HG02840 (cell line): ENCODE data around the gene SLC7A14.

Experiments used
- ATAC-seq: cut with Tn5 transposase; IDR thresholded peaks from one replicate; pipeline ENCODE4 v1.9.1; 2021; ENCODE audit warnings: mild to moderate bottlenecking, moderate library complexity, moderate number of reproducible peaks; ENCODE audit not compliant: unreplicated experiment, low FRiP score

SLC7A14 gene

DNA sequence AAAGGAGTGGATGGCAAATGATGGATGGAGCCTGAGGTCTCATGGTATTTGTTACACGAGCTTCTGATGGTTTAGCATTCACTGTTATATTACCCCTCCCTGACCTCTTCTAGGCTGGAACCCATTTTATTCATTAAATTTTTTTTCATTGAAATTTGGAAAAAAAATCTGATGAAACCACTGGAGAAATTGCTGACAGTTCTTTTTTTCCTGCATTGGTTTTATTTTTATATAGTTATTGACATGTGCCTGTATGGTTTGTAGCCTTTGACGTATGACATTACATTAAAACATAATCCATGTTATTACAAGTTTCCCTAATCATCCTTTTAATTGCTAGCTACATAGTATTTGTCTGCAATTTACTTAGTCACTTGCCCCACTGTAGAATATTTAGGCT, 85.4 kb downstream of the SLC7A14 start:
- no peak for ATAC-seq

DNA sequence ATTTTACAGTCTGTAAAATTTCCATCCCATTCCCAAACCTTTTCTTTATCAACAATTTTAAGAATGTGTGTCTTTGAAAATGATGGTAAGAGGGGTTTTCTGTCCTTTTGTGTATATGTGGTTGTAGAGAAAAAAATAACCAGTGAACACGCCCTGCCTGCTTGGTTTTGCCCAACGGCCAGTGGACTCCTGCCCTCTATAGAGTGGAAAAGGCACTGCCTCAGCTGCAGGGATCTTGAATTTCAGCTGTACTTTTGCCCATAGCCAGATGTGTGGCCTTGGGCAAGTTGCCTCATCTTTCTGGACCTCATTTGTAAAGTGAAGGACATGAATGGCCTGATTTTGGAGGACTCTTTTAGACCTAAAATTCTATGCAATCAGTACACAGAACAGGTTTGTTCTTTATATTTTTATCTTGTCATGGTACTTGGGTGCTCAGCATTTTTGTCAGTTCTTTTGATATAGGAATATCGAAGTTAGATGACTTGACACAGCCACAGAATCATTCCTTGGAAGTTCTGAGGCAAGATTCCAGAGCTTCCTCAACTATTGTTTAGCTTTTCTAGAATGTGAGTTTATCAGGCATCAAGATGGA, 86.2 kb downstream of the SLC7A14 start:
- no peak for ATAC-seq

DNA sequence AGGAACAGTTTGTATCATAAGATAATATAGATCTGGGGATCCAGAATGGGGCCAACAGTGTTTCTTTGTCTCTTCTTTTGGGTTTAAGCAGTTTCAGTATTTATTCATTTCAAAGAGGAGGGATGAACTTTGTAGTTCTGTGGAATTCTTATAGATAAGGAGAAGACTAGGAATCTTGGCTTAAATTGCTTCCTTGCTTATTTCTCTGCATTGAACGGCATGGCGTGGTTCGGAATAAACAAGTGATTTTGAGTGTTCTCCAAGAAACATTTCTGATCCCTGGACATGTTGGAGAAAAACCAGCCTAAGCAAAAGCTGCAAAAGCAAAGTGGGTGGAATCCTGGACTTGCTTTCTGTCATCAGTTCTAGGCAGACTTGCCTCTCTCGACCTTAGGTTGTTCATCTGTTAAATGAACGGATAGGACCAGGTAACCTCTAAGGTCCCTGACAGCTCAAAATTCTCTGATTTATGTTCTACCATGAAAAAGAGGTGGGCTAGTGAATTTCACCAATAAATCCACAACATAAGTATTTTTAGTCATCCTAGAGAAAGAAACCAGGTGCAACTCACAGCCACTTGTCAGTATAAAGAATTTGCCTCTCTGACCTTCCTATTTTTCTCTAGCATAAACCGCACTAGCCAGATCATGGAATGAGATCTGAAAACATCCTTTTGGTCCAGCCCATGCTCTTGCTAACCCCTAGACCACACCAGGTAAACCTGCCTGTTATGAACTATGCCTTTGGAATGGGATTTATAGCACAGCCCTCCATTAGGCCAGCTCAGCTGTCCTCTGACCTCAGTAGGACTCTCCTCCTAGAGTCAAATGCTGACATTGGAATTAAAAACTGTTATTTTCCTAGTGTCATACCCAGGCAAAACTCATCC, 88.4 kb downstream of the SLC7A14 start:
- no peak for ATAC-seq

DNA sequence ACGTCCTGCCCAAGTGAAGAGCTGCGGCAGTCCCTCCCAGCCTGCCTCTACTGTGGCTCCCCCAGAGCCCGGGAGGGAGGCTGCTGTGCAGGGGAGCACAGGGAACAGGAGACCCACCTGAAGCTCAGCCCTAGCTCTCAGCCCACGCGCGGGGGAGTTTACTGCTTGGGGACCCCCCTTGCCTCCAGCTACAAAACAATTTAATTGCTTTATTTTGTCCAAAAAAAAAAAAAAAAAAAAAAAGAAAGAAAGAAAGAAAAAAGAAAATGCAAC, 89.1 kb downstream of the SLC7A14 start:
- ATAC-seq: no peak

DNA sequence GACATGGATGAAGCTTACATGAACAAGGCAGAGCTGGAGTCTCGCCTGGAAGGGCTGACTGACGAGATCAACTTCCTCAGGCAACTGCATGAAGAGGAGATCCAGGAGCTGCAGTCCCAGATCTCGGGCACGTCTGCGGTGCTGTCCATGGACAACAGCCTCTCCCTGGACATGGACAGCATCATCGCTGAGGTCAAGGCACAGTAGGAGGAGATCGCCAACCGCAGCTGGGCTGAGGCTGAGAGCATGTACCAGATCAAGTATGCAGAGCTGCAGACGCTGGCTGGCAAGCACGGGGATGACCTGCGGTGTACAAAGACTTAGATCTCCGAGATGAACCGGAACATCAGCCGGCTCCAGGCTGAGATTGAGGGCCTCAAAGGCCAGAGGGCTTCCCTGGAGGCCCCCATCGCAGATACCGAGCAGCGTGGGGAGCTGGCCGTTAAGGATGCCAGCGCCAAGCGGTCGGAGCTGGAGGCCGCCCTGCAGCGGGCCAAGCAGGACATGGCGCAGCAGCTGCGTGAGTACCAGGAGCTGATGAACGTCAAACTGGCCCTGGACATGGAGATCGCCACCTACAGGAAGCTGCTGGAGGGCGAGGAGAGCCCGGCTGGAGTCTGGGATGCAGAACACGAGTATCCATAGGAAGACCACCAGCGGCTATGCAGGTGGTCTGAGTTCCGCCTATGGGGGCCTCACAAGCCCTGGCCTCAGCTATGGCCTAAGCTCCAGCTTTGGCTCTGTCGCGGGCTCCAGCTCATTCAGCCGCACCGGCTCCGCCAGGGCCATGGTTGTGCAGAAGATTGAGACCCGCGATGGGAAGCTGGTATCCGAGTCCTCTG, 89.6 kb downstream of the SLC7A14 start:
- no peak for ATAC-seq

DNA sequence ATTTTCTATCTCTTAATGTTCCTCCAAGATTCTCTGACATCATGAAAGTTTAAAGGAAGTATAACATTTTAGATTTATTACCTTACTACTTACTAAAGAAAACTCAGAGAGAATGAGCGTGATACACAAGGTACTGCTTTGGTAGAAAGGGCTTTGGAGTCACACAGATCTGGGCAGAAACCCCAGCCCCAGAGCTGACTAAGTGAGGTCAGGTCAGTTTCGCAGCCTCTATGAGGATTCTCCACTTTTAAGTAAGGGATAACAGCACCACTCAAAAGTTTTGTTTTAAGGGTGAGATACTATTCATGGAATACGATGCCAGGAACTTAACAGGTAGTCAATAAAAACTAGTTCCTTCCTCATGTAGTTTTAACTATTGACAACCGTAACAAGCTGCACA, 91.1 kb downstream of the SLC7A14 start:
- ATAC-seq: no peak

DNA sequence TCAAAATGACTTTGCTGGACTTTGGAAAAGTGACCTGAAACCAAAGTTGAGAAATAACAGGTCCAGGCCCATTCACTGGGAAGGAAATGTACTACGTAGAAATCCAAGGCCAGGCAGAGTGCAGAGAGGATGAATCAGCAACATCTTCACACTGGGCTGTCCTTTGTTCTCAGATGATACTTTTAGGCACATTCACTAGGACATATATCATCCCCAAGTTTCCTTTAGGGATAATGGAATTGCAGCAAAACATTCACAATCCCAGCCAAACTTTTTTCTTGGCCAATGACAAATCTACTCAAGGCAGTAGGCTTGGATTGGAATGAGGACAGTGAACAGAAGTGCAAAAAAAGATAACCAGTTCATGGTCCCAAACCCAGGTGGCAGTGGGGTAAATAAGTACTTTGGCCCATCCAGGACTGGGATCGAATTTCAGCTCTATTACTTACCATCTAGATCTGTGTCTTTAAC, 92.1 kb downstream of the SLC7A14 start:
- no peak for ATAC-seq

DNA sequence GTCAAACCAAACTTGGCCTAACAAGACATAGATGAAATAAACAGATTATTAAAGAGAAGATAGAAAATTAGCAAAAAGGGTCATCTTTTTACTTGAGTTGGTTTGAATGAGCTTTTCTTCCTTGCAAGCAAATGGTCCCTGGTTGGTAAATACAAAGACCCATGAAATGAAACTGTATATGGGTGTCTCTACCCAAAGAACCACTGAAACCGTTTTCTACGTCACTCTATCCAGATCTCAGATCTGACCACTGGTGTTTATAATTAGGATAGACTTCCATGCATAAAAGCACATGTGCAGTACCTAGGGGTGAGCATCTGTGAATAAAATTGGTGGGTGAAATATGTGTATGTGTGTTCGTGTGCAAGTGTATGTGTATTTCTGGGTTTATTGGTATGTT, 94.0 kb downstream of the SLC7A14 start:
- no peak for ATAC-seq

DNA sequence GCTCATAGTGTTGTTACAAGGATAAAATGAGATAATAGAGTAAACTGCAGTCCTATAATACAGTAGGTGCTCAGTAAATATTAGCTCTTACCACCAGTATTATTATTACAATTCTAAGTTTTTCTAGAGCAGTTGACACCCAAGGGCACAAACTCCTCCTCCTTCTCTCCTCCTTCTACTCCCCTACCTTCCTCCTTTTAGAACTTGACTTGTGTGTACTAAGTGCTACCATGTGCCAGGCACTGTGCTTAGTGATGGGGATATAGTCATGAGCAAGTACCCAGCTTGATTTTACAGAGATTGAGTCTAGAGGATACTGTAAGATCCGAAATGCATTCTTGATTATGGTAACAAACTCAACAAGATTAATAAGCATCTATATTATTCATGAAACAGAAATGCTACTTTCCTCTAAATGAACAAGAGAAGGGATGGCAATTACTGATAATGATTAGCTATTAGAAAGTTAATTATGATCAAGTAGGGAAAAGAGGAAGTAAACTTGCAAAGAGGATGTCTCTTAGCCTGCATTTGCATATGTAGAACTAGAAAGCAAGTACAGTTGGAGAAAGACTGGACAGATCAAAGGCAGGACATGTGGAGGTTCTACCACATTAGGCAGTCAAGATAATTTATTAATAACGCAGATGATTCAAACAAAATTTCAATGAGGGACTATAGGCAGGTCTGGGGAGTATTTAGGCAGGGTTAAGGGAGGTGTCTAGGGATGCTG, 94.9 kb downstream of the SLC7A14 start:
- ATAC-seq: no peak

DNA sequence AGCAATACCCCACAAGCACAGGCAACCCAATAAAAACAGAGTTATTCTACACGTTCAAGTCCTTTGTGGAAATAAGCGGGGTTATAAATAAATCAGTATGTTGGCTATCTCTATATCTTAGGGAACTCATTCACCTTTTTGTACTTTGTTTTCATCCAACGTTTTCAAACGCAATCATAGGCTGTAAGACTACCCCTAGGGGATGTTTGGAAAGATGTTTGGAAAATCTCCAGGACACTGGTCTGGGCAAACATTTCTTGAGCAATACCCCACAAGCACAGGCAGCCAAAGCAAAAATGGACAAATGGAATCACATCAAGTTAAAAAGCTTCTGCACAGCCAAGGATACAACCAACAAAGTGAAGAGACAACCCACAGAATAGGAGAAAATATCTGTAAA, 97.1 kb downstream of the SLC7A14 start:
- no peak for ATAC-seq

DNA sequence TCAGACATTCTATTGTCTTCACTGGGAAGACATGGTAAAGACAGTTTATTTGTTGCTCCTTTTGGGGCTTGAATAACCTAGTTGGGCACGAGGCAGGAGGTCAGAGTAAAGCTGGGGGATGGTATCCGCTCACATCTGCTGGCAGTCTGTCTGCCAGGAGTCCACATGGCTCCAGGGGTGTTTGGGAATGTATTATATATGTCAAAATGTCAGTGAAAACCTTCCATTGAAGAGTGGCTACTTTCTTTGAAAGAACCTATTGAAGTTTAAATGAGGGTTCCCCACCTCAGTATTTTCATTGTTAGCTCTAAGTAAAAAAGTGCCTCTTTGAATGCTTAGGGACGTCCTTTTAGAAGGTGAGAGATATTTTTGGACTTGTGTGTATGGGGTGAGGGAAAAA, 98.8 kb downstream of the SLC7A14 start:
- no peak for ATAC-seq

DNA sequence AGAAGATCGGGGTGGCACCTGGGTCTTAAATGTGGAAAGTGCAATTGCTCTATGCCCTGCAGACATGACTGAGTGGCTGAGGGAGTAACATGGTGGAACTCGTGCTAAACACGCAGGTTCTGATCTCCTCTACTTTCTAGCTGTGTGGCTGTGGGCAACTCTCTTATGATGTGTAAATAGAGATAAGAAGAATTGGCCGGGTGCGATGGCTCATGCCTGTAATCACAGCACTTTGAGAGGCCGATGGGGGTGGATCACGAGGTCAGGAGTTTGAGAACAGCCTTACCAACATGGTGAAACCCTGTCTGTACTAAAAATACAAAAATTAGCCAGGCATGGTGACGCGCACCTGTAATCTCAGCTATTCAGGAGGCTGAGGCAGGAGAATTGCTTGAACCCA, 99.5 kb downstream of the SLC7A14 start:
- no peak for ATAC-seq

DNA sequence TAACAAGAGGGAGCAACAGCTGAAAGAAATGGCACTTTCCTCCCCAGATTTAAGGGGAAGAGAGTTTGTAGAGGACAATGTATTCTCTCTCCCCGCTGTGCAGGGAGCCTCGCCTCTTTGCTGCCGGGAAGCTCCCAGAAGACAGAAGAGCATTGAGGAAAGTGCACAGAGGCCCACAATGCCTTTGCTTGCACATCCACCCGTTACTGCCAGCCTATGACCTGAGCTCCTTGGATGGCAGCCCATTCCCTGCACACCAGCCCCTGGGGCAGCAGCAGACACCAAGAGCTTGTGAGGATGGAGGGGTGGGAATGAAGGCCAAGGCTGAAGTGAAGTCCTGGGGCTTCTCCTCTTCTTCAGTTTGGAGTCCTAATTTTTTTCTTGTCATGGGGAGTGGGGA, 100.2 kb downstream of the SLC7A14 start:
- ATAC-seq: no peak

DNA sequence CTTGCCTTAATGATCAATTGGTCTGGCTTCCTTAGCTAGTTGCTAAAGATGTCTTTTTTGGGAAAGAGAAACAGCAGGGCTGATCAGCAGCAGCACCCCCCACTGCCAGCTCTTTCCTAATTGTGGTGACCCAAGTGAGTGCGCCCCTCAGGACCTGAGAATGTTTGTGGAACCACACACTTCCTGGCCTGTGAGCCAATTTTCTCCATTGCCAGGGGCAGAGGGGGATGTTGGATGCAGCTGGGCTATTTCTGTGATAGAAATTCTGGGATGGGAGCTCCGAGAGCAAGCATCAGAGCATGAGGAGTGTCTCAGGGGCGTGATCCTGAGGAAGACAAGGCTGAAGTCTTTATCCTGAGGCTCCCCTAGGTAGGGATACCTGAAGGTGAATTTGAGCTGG, 100.6 kb downstream of the SLC7A14 start:
- no peak for ATAC-seq

DNA sequence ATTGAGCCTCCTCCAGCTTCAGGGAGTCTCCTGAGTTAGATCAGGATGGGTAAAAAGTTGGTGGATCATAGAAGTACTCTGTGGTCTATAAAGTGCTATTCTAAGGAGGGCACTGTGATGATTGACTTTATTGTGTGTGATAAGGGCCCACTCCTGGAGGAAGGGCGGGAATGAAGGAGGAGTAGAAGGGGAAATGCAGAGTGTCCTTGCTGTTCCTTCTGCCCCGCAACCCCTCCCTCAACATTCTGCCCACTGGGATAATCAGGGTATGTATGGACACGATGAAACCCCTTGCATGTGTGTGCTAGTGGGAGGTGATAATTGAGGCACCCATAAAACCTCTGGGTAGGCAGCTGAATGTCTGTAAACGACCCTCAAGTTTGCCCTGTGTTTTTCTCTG, 101.0 kb downstream of the SLC7A14 start:
- no peak for ATAC-seq

DNA sequence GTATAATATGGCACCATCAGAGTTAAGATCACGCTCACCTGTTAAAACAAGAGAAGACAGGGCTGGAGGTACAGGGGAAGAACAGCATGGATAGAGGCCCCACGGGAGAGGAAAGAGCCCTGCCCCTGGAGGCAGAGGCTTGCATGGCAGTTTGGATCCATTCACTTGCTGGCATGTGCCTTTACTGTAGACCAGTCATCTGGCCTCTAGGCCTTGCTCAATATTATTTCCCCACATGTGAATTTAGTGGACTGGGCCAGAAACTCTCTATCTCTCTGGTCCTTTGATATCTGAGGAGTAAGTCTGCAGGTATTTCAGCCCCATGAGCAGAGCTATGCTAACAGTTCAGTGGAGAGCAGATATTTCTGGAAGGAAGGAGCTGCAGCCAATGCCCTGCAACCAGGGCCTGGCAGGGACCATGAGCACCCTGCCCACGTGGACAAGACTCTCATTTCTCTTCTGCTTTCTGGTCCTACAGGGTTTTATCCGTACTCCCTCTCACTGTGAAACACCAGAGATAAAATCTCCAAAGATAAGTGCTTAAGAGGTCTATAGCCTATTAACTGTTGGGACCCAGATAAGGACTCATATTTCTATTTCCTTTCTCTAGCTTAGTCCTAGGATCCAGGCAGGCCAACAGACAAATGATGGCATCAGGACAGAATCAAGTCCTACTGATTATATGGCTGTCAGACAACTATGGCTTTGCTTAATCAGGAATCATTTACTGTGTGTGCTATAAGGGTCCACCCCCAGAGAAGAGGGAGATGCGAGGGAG, 102.2 kb downstream of the SLC7A14 start:
- no peak for ATAC-seq

DNA sequence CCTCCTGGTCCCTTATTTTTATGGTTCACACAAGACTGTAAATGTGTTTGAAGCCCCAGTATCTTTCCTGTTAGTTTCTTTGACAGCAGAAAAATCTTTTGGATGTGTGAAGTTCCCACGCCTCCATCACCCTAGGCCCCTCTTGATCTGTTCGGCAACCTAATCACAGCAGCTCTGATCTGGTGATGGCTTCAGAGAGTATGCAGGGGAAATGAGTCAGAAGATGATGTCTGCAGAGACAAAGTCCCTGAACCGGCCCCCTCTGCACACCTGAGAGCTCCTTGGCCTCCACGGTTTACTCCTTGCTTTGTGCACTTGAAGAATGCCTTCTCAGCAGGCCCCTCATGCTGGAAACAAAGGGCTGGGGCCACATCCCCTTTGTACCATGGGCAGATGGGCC, 103.7 kb downstream of the SLC7A14 start:
- ATAC-seq: no peak

DNA sequence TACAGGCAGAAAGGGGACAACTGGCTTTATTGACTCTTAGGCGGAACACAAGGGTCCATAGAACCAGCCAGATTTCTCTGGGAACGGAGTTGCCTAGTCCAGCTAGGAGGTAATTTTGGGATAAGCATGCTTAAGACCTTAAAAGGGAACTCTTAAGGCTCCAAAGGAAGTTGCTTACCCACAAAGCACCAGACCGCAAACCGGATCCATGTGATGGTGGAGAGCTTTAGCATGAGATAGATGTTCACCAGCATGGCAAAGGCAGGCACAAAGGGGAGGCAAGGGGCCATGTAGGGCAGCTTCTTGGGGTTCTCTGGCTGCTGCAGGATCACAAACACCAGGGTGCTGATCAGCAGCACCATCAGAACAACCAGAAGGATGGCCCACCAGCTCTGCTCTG, 105.8 kb downstream of the SLC7A14 start:
- ATAC-seq: no peak

DNA sequence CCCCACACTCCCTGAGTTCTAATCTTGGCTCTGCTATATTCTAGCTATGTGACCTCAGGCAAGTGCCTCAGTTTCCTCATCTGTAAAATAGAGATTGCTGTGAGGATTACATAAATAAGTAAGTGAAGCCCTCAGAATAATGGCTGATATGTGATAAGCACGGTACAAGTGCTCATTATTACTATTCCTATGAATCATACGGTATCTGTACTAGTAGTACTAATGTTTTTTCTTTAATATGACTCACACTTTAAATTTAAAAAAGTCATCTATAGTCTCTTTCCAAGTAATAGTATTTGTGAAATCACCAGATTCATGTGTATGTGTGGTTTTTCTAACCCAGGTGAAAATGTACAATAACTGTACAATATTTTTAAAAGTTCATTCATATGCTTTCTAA, 108.5 kb downstream of the SLC7A14 start:
- no peak for ATAC-seq

DNA sequence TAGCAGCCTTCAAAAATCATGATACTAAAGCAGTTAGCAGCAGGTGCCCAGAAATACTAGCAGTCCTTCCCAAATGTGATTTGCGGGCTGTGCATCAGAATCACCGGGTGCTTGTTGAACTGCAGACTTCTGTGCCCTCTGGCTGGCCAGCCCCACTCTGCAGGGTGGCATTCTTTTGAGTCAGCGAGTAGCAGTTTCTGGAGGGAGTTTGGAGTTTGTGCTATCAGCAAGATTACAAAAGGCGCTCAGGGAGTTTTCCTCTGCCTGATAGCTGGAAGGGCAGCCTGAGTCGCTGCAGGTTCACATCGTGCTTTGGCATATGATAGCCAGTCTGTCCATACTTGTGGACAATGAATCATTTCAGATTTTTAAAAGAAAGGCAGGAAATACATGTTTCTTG, 109.6 kb downstream of the SLC7A14 start:
- no peak for ATAC-seq
